GM12873 (cell line): ENCODE data around the gene MSI2.

Experiments
- CTCF ChIP-seq: IDR thresholded peaks from 2 replicates; pipeline ENCODE4 v1.5.1; 2012; ENCODE audit warnings: low read depth, mild to moderate bottlenecking, moderate library complexity, low read length, control low read depth; ENCODE audit not compliant: insufficient read depth; ENCODE audit errors: missing control alignments

MSI2 gene

GRCh38 chr17:57495771-57496170 is 239.4 kb downstream of the MSI2 start:
- TF ChIP-seq CTCF: no peak

- no peak for TF ChIP-seq CTCF
Measured at GRCh38 chr17:57496382-57496781, 240.1 kb downstream of the MSI2 start.

GRCh38 chr17:57498443-57498842 is 242.1 kb downstream of the MSI2 start:
- no peak for TF ChIP-seq CTCF

GRCh38 chr17:57499648-57500049 is 243.3 kb downstream of the MSI2 start:
- peak; percentile 22 for TF ChIP-seq CTCF

GRCh38 chr17:57501016-57501415 is 244.7 kb downstream of the MSI2 start:
- no peak for TF ChIP-seq CTCF

GRCh38 chr17:57502022-57502421 is 245.7 kb downstream of the MSI2 start:
- no peak for TF ChIP-seq CTCF

- TF ChIP-seq CTCF: no peak
Measured at GRCh38 chr17:57502811-57503241, 246.5 kb downstream of the MSI2 start.
